SU-DHL-6 (cell line): ENCODE results near the gene SORCS2.

Source experiments
- CTCF ChIP-seq: fragments of 200-600 bp; sonication (generic); IDR thresholded peaks from one replicate; pipeline ENCODE4 v1.5.1; 2017; ENCODE audit warnings: antibody characterized with exemption, mild to moderate bottlenecking, low read length, moderate library complexity; ENCODE audit not compliant: insufficient read depth, poor library complexity, severe bottlenecking
- EZH2phosphoT487 ChIP-seq: fragments of 200-600 bp; sonication (generic), shearing (Covaris generic); conservative IDR thresholded peaks from 2 replicates; pipeline ENCODE4 v1.6.1; 2018; ENCODE audit warnings: mild to moderate bottlenecking, antibody characterized with exemption, low read length, moderate library complexity, mixed read lengths

GRCh38 chr4:7549866-7550265 lies 357.5 kb downstream of the SORCS2 start:
- TF ChIP-seq CTCF (no peak), EZH2phosphoT487 (no peak)
